ENCODE measurements around the gene GRIK3.

DNA sequence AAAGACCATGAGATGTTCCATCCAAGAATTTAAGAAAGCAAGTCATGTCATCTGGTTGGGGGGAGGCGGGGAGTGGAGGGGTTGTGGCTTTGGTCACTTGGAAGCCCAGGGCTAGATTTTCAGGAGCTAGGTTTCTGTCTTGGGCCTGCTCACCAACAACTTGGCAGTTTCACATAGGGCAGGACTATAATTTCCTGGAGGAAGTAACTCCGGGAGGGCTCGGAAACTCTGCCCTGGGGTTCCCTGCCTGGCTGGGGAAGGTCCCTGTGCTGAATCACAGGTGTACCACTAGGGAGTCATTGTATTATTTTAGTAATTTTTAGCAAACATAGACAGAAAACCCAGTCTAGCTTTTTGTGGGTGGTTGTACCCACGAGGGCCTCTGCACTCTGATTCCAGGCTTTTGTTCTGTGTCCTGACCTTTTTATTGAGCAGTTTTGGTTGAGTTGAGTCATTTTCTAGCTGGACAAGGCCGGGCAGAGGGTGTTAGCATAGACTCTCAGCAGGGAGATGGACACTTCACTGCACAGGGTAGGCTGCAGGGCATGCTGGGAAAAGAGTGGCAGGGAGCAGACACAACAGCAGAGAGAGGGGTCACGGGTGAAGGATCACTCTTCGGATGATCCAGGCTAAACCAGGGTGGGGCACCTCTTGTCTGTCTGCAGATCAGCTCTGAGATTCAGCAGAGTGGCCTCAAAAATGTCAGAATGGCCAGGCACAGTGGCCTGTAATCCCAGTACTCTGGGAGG is 144.7 kb downstream of the GRIK3 start:
- no peak for TF ChIP-seq SP1 (IDR thresholded peaks at IDR 0.05; ENCODE audit: low read depth, low read length)
- TF ChIP-seq EGR1 (IDR thresholded peaks at IDR 0.05; ENCODE audit: borderline replicate concordance, low read depth, low read length), result no peak
- no peak for TF ChIP-seq GABPA (IDR thresholded peaks at IDR 0.05; ENCODE audit: borderline replicate concordance, insufficient read depth, low read length)
- no peak for TF ChIP-seq RAD21 (IDR thresholded peaks at IDR 0.05 in 1 of 2, conservative IDR thresholded peaks at IDR 0.05 in 1 of 2; ENCODE audit: low read depth in 2 of 2, low read length in 2 of 2)
- no peak for TF ChIP-seq CHD2 (IDR thresholded peaks at IDR 0.05; ENCODE audit: low read length)
- no peak for TF ChIP-seq CBX8 (IDR thresholded peaks at IDR 0.05; ENCODE audit: borderline replicate concordance, low read depth, low read length)
- TF ChIP-seq EZH2 (IDR thresholded peaks at IDR 0.05; ENCODE audit: low read depth, low read length, severe bottlenecking), result no peak
- TF ChIP-seq BCL11A (IDR thresholded peaks at IDR 0.05; ENCODE audit: low read depth in 2 of 2, low read length in 2 of 2), result no peak
- TF ChIP-seq, protein P1, sequence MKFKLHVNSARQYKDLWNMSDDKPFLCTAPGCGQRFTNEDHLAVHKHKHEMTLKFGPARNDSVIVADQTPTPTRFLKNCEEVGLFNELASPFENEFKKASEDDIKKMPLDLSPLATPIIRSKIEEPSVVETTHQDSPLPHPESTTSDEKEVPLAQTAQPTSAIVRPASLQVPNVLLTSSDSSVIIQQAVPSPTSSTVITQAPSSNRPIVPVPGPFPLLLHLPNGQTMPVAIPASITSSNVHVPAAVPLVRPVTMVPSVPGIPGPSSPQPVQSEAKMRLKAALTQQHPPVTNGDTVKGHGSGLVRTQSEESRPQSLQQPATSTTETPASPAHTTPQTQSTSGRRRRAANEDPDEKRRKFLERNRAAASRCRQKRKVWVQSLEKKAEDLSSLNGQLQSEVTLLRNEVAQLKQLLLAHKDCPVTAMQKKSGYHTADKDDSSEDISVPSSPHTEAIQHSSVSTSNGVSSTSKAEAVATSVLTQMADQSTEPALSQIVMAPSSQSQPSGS (IDR thresholded peaks at IDR 0.05; ENCODE audit: low read length), result no peak
- TF ChIP-seq, protein P2, sequence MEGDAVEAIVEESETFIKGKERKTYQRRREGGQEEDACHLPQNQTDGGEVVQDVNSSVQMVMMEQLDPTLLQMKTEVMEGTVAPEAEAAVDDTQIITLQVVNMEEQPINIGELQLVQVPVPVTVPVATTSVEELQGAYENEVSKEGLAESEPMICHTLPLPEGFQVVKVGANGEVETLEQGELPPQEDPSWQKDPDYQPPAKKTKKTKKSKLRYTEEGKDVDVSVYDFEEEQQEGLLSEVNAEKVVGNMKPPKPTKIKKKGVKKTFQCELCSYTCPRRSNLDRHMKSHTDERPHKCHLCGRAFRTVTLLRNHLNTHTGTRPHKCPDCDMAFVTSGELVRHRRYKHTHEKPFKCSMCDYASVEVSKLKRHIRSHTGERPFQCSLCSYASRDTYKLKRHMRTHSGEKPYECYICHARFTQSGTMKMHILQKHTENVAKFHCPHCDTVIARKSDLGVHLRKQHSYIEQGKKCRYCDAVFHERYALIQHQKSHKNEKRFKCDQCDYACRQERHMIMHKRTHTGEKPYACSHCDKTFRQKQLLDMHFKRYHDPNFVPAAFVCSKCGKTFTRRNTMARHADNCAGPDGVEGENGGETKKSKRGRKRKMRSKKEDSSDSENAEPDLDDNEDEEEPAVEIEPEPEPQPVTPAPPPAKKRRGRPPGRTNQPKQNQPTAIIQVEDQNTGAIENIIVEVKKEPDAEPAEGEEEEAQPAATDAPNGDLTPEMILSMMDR (IDR thresholded peaks at IDR 0.05; ENCODE audit: control extremely low read depth in 1 of 3, insufficient read depth in 1 of 3, low read depth in 1 of 3, low read length in 3 of 3), result no peak
